Epithelial cell of proximal tubule (primary cell): ENCODE data around the gene NOS1AP. TPM values are rescaled to one million over a fixed set of nuclear protein-coding genes. Genes with fewer than 3 reads are reported as not detected.
"Not testable (repeated sequence)": the region's sequence is repeated elsewhere in the genome, so short reads cannot be mapped to it uniquely, and the experiment has no call there.

ENCODE experiments used
- DNase-seq: peaks from one replicate; pipeline ENCODE4 v3.0.0-alpha.2; 2011; ENCODE audit warnings: low read depth
- H3K4me3 ChIP-seq: 2 replicates; pipeline ENCODE4 v1.5.1; 2011; ENCODE audit warnings: low read depth, mild to moderate bottlenecking, low read length
- total RNA-seq: library from RNA; depleted of rRNA; stranded (reverse); fragments of >200 nt; gene quantifications from 2 replicates; pipeline ENCODE4 v1.2.3, GENCODE V29; 2015
- TF ChIP-seq, protein P1 (sequence below): conservative IDR thresholded peaks from 2 replicates; pipeline ENCODE4 v1.5.1; 2012; ENCODE audit warnings: low read depth, mild to moderate bottlenecking, low read length

The NOS1AP gene
- total RNA-seq, 1 donor from 2014 or later, result 2.2 TPM

DNA sequence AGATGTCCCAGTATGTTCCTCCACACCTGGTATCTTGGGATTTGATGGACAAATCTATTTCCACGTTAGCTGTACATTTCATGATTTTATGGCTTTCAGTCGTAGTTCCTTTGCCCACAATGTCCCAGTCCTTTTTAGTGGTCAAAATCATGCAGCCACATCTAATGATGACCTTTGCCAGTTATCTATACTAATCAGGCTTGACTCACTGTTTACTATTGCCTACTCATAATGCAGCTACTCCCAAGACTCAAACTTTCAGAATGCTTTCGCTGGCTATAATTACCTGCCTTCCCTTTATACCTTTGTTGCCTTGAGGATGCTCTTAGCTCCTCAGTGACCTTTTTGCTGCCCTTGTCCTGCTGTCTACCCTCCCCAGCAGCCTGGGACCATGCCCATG is 6.4 kb downstream of the NOS1AP start:
- TF ChIP-seq, protein P1, sequence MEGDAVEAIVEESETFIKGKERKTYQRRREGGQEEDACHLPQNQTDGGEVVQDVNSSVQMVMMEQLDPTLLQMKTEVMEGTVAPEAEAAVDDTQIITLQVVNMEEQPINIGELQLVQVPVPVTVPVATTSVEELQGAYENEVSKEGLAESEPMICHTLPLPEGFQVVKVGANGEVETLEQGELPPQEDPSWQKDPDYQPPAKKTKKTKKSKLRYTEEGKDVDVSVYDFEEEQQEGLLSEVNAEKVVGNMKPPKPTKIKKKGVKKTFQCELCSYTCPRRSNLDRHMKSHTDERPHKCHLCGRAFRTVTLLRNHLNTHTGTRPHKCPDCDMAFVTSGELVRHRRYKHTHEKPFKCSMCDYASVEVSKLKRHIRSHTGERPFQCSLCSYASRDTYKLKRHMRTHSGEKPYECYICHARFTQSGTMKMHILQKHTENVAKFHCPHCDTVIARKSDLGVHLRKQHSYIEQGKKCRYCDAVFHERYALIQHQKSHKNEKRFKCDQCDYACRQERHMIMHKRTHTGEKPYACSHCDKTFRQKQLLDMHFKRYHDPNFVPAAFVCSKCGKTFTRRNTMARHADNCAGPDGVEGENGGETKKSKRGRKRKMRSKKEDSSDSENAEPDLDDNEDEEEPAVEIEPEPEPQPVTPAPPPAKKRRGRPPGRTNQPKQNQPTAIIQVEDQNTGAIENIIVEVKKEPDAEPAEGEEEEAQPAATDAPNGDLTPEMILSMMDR, result no peak
- DNase-seq, result no peak
- no peak overlapping the region for H3K4me3 ChIP-seq

DNA sequence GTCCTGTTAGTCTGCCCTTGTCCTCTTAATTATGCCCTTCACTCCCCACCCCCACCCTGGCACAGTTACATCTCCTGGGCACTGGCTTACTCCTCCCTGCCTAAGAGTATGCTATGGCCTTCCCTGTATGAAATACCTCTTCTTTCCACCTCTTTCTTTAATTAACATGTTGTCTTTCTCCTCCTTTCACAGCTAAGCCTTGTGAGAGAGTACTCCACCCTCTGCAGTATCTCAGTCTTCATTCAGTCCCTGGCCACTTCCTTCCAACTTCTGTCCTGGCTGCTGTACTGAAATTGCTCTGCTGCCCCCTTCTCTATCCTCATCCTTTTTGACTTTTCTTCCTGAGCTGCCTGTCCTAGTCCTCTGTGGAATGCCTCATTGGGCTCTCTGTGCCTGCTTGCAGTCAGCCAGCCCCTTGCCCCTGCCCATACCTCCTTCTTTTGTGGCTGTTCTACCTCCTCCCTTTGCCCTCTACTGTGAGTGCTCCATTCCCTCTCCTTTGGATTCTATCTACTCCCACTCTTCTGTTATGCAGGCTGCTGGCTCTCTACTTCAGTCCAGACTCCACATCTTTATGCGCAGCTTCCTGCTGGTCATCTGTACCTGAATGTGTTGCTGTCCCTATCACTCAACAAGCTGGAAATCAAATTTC is 8.3 kb downstream of the NOS1AP start:
- H3K4me3 ChIP-seq, result no peak overlapping the region
- TF ChIP-seq, protein P1, result no peak
- DNase-seq, result no peak

DNA sequence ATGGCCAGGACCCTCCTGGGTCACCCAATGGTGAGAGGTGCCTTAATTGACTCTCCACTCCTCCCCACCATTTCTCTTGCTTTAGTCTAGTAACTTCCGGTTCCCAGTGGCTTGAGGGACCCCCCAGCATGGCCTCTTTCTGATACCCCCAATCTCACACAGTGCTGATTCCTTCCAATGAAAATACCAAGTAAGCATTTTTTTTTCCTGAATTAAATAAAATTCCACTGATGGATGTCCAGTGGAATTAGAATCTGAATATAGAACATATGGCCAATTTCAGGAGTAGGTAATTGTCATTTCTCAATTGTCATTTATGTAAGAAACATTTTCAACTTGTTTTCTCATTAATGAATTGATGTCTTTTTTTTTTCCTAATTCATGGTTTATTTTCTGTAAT is 9.5 kb downstream of the NOS1AP start:
- no peak for DNase-seq
- TF ChIP-seq, protein P1, result no peak
- no peak overlapping the region for H3K4me3 ChIP-seq

DNA sequence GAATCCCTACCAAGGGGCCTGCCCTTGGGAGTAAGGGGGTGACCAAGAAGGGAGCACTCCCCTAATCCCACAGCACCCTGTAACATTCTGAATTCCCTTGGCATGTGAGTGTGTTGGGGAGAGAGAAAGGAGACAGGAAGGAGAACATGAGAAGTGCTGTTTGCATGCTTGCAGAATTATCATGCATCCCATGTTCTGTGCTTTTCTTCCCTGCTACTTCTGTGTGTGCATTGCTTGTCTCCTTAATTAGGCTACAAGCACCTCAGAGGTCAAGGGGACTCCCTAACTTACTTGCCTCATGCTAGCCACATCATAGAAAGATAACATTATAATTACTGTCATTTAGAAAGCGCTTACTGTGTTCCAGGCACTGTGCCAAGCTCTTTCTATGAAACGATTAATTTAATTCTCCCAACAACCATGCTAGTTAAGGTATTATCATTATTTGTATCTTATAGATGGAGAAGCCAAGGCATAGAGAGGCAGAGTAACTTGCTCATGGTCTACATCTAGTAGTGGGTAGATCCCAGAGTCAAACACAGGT is 11.1 kb downstream of the NOS1AP start:
- no peak for DNase-seq
- no peak overlapping the region for H3K4me3 ChIP-seq
- TF ChIP-seq, protein P1, result no peak

DNA sequence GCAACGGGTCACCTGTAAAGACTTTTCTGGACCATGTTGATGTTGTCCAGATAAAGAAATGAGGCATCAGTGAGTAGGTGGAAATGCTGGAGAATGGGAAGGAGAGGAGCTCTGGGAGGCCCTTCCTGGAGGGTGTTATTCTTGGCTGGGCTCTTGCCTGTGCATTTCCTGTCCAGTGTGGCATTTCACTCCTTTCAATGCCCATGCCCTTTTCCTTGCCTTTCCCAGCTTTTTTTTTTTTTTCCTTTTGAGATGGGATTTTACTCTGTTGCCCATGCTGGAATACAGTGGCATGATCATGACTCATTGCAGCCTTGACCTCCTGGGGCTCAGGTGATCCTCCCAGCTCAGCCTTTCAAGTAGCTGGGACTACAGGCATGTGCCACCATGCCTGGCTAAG is 11.8 kb downstream of the NOS1AP start:
- H3K4me3 ChIP-seq, result no peak overlapping the region
- TF ChIP-seq, protein P1, result no peak
- DNase-seq, result peak; percentile 90

DNA sequence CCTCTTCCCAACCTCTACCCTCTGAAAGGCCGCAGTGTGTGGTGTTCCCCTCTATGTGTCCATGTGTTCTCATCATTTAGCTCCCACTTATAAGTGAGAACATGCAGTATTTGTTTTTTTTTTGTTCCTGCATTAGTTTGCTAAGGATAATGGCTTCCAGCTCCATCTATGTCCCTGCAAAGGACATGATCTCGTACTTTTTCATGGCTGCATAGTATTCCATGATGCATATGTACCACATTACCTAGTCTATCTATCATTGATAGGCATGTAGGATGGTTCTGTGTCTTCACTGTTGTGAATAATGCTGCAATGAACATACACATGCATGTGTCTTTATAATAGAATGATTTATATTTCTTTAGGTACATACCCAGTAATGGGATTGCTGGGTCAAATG is 12.6 kb downstream of the NOS1AP start:
- H3K4me3 ChIP-seq, DNase-seq: not testable (repeated sequence)

DNA sequence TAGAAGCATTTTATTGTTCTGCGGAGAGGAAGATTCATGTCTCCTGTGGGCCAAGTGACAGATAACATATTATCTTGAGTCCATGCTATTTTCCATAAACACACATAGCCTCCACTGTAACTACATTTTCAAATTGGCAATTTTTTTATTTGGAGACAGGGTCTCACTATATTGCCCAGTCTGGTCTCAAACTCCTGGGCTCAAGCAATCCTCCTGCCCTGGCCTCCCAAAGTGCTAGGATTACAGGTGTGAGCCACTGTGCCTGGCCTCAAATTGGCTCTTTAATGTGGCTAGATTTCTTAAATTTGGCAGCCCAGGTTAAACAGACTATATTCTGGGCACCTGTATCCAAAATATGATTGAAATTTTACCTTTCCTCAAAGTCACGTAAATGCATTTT is 13.8 kb downstream of the NOS1AP start:
- no peak overlapping the region for H3K4me3 ChIP-seq
- TF ChIP-seq, protein P1, result no peak
- no peak for DNase-seq
